KMS-11 (cell line): Measurements from ENCODE around the gene SDR42E2.

Experiments
- H2AFZ ChIP-seq: fragments of 200-600 bp; sonication (generic); 2 replicates; pipeline ENCODE4 v1.6.1; 2016; ENCODE audit warnings: antibody characterized with exemption, mixed run types, low read depth
- H3K27ac ChIP-seq: fragments of 200-600 bp; sonication (generic); 2 replicates; pipeline ENCODE4 v1.6.1; 2016; ENCODE audit warnings: mild to moderate bottlenecking, mixed run types
- H3K27me3 ChIP-seq: fragments of 200-600 bp; sonication (generic); 2 replicates; pipeline ENCODE4 v1.6.1; 2017; ENCODE audit warnings: mild to moderate bottlenecking, low read depth, mixed run types, moderate library complexity; ENCODE audit not compliant: insufficient read depth
- H3K36me3 ChIP-seq: fragments of 200-600 bp; sonication (generic); 2 replicates; pipeline ENCODE4 v1.6.1; 2017; ENCODE audit warnings: mild to moderate bottlenecking, mixed run types; ENCODE audit not compliant: insufficient read depth
- H3K4me1 ChIP-seq: fragments of 200-600 bp; sonication (generic); 2 replicates; pipeline ENCODE4 v1.6.1; 2016; ENCODE audit warnings: mild to moderate bottlenecking, low read depth, mixed run types; ENCODE audit not compliant: poor library complexity, severe bottlenecking
- H3K4me2 ChIP-seq: fragments of 200-600 bp; sonication (generic); 2 replicates; pipeline ENCODE4 v1.7.0; 2016; ENCODE audit warnings: mild to moderate bottlenecking, mixed run types
- H3K4me3 ChIP-seq: fragments of 200-600 bp; sonication (generic); IDR thresholded peaks from 2 replicates; pipeline ENCODE4 v1.6.1; 2017; ENCODE audit warnings: low read depth, low read length, mixed read lengths; ENCODE audit not compliant: insufficient read depth
- H3K79me2 ChIP-seq: fragments of 200-600 bp; sonication (generic); 2 replicates; pipeline ENCODE4 v1.6.1; 2016; ENCODE audit warnings: low read depth, mixed run types; ENCODE audit not compliant: insufficient read depth
- H3K9ac ChIP-seq: fragments of 200-600 bp; sonication (generic); 2 replicates; pipeline ENCODE4 v1.6.1; 2016; ENCODE audit warnings: mild to moderate bottlenecking, mixed run types
- H4K20me1 ChIP-seq: fragments of 200-600 bp; sonication (generic); 2 replicates; pipeline ENCODE4 v1.6.1; 2016; ENCODE audit warnings: mild to moderate bottlenecking, mixed run types; ENCODE audit not compliant: insufficient read depth
- CTCF ChIP-seq: fragments of 200-600 bp; sonication (generic); conservative IDR thresholded peaks from 2 replicates; pipeline ENCODE4 v1.6.1; 2017; ENCODE audit warnings: low read depth, mild to moderate bottlenecking, antibody characterized with exemption, low read length, moderate library complexity, mixed read lengths

SDR42E2 gene

GRCh38 chr16:22174642-22175041, 12.3 kb downstream of the SDR42E2 start:
- H3K36me3 ChIP-seq: no peaks in the 10 kb centered on the region
- H3K27ac ChIP-seq: no peak overlapping the region
- H3K27me3 ChIP-seq: no peaks in the 10 kb centered on the region
- H3K4me3 ChIP-seq: no peak overlapping the region
- H3K79me2 ChIP-seq: no peaks in the 10 kb centered on the region
- no peak for TF ChIP-seq CTCF
- H3K4me1 ChIP-seq: no peaks in the 10 kb centered on the region
- H2AFZ ChIP-seq: no peak overlapping the region
- H3K9ac ChIP-seq: no peak overlapping the region
- H4K20me1 ChIP-seq: no peaks in the 10 kb centered on the region
- no peak overlapping the region for H3K4me2 ChIP-seq

- TF ChIP-seq CTCF: no peak
- Histone ChIP-seq H3K4me2 (no peak overlapping the region), H2AFZ (no peak overlapping the region), H3K4me1 (no peaks in the 10 kb centered on the region), H3K27ac (no peak overlapping the region), H3K9ac (no peak overlapping the region), H3K4me3 (no peak overlapping the region), H3K36me3 (no peaks in the 10 kb centered on the region), H3K79me2 (no peaks in the 10 kb centered on the region), H3K27me3 (no peaks in the 10 kb centered on the region), H4K20me1 (no peaks in the 10 kb centered on the region)
Measured at GRCh38 chr16:22177968-22178930, 15.9 kb downstream of the SDR42E2 start.

GRCh38 chr16:22181426-22181825, 19.1 kb downstream of the SDR42E2 start:
- Histone ChIP-seq H3K79me2 (no peaks in the 10 kb centered on the region), H3K9ac (no peak overlapping the region), H4K20me1 (no peaks in the 10 kb centered on the region), H3K4me3 (no peak overlapping the region), H3K4me1 (no peaks in the 10 kb centered on the region), H2AFZ (no peak overlapping the region), H3K27ac (no peak overlapping the region), H3K36me3 (no peaks in the 10 kb centered on the region), H3K4me2 (no peak overlapping the region), H3K27me3 (no peaks in the 10 kb centered on the region)
- no peak for TF ChIP-seq CTCF

DNA sequence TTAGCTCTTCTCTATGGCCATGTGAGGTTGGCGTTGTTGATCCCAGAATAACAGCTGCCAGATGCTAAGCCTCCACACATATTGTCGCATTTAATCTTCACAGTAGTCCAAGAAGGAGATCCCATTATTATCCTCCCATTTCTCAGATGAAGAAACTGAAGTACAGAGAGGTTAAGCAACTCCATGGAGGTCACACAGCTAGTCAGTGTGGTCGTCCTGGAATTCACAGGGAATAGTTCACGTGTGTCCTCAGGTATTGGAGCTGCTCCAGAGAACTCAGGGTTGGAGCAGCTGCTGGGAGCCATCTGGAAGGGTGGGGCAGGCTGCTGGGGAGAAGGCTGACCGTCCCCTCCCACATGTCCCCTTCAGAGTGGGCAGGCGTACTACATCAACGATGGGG, 19.5 kb downstream of the SDR42E2 start:
- H3K4me2 ChIP-seq: no peak overlapping the region
- H3K27me3 ChIP-seq: no peaks in the 10 kb centered on the region
- H3K4me3 ChIP-seq: no peak overlapping the region
- H3K27ac ChIP-seq: no peak overlapping the region
- no peaks in the 10 kb centered on the region for H3K4me1 ChIP-seq
- no peaks in the 10 kb centered on the region for H4K20me1 ChIP-seq
- no peak for TF ChIP-seq CTCF
- no peak overlapping the region for H3K9ac ChIP-seq
- H2AFZ ChIP-seq: no peak overlapping the region
- H3K36me3 ChIP-seq: no peaks in the 10 kb centered on the region
- no peaks in the 10 kb centered on the region for H3K79me2 ChIP-seq
